NCI-H146 (cell line): Measurements from ENCODE around the gene PDZD2.
"Not testable (repeated sequence)": the region's sequence is repeated elsewhere in the genome, so short reads cannot be mapped to it uniquely, and the experiment has no call there.

Source experiments
- DNase-seq: peaks from one replicate; lab custom pipeline; 2025; lab: John Stamatoyannopoulos, UW

PDZD2 gene

DNA sequence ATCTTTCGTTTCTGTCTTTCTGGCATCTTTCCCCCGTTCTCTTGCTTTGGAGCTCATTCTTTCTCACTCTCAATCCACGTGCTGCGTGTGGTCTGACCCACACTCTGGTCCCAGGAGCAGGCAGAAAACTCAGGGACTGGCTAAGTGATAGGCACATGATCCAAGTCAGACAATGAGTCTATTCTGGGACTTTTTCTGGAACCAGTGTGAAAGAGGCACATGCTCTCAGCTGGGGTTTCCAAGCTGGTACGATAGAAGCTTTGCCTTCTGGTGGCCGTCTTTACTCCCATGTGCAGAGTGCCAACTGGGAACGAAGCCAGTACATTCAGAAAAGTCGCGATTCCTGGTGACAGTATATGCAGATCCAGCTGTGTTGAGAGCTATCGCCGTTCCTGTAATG, 94.4 kb downstream of the PDZD2 start:
- no peak for DNase-seq

DNA sequence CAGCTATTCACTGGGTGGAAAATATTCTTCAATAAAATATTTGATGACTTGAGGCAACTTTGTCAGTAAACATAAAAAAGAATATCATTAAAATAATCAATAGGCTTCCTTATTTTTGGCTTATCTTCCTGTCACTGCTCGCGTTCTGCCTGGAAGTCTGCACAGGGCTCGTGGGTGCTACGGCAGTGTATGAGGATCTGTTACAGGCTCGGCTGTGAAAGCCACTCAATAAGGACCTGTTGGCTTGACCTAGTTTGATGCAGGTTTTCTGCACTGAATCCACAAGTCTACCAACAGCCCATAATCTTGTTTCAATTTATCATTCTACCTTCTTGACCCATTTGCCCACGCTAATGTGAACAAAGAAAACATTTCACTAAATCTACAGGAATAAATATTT, 97.2 kb downstream of the PDZD2 start:
- no peak for DNase-seq

DNA sequence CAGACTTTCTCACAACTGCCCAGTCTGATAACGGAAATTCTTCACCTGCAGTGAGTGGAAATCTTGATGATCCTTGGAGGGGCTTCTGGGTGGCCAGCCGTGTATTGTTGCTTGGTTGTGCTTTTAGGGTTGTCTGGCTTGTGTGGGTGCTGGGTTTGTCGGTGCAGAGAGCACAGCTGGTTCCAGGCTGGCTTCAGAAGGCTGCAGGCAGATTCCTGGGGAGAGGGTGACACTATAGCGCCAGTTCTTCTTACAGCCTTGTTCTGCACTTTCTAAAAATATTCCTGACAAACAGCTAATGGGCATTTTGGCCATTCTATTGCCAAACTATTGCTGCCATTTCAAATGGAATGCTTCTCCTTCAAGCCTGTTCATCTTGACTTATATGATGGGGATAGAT, 99.3 kb downstream of the PDZD2 start:
- DNase-seq: no peak

DNA sequence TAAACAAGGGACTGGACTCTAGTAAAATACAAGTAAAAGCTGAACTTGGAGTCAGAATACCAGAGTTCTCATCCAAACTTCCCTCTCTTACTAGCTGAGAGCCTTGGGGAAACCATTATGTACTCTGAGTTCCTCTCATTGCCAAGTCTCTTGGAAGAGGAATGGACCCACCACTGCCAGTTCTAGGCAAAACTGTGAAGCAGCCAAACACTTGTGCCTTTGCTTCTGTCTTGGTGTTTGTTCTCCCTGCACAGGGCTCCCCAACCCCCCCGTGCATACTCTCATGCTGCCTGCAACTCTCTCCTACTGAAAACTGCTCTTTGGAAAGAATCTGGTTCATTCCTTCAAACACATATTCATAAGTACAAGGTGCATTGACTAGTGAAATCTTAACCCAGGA, 102.6 kb downstream of the PDZD2 start:
- DNase-seq: no peak

DNA sequence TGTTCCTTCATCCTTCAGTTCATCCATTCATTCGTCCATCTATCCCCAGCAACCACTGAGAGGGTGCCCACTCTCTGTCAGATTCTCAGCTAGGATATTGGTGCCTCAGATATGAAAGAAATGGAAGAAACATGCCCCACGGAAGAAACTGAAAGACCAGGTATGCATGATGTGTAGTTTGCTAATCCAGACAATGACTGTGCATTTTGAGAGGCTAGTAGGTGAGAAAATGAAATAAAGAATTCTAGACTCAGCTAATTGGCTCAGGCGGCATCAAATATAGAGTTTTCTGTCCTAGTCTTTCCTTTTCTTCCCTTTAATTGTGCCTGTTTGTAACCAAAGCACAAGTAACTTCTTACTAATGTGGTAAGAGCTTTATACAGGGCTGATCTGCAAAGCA, 104.7 kb downstream of the PDZD2 start:
- DNase-seq: no peak

DNA sequence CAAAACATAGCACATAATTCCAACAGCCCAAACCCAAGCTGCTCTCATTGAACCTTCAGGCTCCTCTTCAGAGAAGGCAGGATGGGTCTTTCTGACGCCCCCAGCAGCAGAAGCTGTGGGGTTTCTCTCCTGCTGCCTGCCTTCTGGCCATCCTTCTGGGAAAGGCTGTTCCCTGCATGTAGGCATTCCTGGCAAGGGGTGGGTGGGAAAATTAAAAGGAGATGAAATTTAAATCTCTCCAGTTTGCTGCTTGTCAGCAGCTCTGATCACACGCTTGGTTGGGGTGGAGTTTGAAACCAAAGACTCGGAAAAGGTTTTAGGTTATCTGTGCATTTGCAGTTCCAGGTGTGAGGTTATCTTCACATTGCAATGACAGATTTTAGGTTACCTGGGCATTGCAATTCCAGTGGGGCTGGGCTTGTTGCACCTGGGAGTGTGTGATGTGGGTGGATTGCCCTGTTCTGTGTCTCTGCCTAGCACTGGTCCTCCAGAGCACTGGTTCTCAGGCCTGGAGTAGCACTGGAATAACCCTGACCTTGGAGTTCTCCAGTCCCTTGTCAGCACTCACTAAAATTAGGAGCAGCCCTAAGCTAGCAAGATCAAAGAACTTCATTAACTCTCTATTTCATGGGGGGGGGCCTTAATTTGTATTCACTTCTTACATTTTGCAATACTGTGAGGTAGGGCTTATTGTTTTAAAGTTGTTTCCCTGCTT, 109.7 kb downstream of the PDZD2 start:
- DNase-seq: no peak

DNA sequence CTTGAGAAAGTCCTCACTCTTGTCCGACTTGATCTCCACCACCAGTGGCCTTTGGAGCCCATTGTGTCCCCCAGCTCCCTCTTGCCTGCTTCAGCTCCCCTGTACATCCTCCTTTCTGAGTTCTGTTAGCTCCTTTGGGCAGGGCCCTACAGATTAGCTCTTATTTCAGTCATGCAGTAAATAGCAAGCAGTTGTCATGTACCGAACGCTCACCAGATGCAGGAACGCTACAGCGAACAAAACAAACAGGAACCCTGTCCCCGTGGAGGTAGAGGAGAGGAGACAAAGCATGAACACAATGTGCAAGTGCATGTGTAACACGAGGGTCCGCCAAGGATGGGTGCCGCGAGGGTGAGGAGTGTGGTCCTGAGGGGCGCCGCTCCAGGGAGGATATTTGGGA, 111.3 kb downstream of the PDZD2 start:
- no peak for DNase-seq

DNA sequence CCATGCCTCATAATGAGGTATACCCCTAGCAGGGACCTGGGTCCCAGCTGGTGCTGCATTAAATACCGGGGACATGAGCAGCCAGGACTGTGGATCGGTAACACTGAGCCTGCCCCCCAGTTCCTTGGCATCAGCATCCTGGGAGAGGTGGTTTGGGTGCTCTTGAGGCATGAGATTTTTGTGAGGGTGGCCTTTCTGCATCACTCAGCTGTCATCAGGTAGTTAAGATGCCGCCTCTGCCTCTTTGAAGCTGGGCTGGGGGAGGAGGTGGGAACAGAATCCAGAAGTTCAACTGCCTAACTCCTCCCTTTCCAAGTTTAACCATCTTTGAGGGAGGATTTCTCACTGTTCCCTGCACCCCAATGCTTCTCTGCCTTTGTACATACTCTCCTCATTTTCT, 112.7 kb downstream of the PDZD2 start:
- DNase-seq: no peak

DNA sequence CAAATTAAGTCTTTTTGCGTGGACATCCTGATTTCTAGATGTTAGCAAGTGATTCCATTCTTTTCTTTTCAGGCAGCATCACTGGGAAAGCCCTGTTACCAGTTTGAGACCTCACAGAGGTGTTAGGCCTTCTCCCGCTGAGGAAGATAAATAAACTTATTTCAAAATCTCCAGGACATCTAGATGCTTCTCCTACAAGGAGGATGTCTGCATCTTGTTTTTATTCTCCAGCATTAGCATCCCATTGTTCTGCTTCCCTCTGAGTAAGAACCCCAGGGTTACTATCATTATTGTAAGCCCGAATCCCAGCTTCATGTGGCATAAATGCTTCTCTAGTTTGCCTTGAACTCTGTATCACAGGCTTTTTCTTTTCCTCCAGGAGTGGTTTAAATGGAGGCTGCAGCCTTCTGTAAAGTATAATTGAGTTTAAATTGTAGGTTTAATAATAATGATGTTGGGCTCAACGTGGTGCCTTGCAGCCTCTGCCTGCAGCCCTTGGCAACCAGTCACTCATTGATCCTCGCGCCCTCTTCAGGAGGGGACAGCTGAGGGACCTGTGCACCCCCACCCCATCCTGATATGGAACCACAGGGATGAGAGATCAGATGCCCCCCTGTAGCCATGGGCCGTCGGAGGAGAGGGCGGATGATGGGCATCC, 114.9 kb downstream of the PDZD2 start:
- DNase-seq: no peak

DNA sequence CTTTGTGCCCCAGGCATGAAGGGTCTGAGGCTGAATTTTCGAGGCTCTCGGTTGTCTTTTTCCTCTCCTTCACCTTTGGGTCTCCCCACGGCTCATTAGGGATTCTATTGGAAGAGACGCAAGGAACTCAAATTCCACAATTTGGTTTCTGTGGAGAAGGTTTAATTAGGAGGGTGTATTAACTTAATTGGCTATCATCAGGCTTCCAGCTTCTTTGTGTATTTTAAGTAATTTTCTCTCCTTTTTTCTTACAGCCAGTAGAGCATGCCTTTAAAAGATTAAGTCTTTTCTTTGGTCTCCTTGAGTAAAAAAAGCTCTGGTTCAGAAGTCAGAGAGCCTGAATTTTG, 115.4 kb downstream of the PDZD2 start:
- DNase-seq: no peak

DNA sequence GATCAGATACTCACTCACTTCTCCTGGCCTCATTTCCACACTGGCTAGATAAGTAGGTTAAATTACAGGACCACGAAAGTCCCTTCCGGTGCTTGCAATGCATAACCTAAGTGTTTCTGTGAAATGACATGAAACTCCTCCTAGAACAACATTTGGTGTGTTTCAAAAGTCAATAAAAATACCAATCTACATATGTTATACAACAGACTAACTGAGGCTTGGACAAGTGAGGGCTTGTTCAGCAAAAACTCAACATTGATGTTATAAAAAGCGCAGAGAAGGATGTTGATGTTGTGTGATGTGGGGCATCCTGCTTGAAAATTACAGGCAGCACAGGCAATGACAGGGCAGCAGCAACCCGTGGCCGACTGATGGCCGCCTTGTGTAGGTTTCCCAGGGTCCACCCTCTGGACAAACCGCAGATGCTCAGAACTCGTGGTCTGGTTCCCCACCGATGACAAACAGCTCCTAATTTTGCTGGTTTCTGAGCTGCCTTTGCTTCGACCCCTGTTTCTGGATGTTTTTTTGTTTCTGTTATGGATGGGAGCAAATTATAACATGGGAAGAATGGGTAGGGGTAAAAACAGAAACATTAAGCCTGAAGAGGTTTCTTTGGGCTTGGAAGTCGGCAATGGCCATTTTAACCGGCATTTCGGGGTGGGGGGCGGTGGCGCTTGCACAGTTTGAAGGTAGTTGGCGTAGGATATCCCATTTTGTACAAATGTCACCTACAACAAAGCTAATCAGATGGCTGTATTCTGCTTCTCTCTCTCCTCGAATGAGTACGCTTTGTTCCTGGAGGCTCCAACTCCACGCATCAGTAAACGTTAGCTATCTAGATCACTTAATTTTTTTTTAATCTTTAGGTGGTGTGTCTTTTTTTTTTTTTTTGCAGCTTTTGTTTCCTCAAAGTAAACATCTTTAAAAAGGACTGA, 116.1 kb downstream of the PDZD2 start:
- no peak for DNase-seq

DNA sequence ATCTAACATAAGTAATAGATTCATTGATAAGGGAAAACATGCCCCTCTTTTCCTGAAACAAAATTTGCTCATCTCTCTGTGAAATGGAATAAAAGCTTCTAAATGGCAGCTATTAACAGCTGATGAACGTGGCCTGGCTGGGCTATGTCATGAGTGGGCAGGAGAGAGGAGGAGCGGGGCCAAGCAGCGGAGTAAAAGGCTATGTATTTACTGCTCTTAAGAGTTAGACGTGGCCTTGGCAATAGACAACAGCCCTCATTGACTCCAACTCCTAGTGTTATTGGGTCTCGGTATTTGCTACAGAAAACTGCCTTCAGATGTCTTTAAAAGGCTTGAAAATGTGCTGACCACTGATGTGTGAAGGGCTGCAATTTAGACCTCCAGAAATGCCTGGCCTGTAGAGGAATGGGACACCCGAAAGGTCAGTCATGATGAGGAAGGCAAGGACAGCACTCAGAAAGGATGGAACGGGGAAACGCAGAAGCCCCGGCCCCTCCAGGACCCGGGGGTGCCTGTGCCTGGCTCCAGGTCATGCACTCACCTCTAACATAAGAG, 116.8 kb downstream of the PDZD2 start:
- DNase-seq: no peak

DNA sequence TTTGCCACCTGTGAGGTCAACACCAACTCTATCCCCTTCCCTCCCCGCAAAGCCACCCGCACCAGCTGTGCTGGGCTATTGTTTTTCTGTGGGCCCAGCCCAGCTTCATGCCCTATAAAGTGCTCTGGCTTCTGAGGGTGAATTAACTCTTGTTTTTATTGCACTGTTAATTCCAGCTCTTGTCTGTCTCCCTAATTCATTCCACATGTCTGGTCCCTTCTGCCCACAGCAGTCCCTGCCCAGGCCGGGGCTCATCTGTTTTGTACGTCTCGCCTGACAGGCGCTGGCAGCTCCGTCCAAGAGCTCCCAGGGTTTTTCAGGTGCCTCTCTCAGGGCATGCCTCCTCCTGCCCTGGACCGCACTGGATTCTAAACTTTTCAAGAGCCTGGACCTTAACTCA, 118.9 kb downstream of the PDZD2 start:
- no peak for DNase-seq

DNA sequence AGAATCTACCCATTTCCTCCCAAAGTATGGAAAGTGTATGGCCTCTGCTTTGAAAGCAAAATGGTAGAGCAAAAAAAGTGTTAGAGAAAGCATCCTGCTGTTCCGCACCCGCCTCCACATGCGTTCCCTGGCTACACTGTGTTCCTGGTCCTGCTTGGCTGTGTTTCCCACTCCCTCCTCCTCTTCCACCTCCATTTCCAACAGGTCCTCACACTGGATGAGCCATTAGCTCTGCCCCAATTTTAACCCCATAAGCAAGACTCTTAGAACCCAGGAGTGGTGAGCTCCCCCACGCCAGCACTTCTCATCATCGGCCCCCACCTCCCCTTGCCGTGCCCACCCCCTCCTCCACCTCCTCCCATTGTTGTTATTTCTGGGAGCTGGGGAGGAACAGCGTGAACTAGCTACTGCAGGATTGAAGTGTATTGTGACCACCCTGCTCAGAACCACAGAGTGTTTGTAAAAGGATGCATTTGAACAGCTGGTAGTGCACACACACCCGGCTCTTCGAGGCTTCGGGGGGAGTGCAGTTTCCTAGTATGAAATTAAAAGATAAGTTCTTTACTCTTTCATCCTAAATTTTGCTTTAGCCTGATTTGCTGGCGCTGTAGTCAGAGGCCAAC, 120.0 kb downstream of the PDZD2 start:
- no peak for DNase-seq

DNA sequence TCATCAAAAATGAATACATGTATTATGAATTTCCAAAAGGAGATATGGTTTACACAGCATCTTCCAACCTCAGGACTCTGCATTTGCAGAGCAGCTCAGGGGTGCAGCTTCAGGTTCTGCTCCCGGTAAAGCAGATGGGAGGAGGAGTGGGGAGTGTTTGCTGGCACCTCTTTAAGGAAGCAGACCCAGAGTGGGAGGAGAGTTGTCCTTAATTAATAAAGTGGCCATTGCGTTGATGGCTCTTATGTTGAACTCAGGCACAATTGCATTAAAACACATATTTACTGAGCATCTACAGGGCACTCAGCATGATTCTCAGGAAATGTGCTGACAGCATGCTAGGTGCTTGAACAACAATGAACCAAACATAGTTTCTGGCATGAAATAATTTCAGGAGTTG, 121.0 kb downstream of the PDZD2 start:
- DNase-seq: no peak

DNA sequence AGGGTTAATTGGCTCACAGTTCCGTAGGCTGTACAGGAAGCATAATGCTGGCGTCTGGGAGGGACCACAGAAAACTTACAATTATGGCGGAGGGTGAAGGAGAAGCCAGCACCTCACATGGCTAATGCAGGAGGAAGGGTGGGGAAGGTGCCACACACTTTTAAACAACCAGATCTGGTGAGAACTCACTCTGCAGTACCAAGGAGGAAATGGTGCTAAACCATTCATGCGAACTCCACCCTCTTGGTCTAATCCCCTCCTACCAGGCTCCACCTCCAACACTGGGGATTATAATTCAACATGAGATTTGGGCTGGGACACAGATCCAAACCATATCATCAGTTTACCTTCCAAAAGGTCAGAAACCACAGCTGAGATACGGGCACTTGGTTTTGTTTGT, 122.9 kb downstream of the PDZD2 start:
- no peak for DNase-seq

DNA sequence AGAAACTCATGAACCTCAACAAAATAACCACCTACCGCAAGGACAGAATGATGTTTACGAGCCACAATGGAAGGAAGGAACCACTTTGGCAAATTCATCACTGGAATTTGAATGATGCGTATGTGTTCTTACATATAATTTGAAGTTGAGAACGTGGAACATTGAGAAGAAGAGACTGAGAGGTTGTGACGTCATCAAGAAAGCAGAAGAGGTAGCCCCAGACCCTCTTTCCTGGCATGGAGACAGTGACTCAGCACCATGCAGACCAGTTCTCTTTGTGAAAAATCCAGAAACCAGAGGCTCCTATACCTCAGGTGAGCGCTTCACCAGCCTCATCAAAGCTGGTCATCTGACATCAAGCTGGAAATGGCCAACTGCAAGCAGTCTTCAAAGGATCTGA, 124.5 kb downstream of the PDZD2 start:
- no peak for DNase-seq

DNA sequence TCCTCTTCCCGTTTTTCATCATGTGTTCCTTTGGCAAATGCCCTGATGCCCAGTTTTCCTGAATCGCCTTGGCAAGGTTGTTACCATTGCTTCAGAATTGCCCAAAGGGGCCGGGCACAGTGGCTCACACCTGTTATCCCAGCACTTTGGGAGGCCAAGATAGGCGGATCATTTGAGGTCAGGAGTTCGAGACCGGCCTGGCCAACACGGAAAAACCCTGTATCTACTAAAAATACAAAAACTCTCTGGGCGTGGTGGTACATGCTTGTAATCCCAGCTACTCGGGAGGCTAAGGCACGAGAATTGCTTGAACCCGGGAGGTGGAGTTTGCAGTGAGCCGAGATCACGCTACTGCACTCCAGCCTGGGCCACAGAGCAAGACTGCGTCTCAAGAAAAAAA, 125.8 kb downstream of the PDZD2 start:
- not testable (repeated sequence) for DNase-seq

DNA sequence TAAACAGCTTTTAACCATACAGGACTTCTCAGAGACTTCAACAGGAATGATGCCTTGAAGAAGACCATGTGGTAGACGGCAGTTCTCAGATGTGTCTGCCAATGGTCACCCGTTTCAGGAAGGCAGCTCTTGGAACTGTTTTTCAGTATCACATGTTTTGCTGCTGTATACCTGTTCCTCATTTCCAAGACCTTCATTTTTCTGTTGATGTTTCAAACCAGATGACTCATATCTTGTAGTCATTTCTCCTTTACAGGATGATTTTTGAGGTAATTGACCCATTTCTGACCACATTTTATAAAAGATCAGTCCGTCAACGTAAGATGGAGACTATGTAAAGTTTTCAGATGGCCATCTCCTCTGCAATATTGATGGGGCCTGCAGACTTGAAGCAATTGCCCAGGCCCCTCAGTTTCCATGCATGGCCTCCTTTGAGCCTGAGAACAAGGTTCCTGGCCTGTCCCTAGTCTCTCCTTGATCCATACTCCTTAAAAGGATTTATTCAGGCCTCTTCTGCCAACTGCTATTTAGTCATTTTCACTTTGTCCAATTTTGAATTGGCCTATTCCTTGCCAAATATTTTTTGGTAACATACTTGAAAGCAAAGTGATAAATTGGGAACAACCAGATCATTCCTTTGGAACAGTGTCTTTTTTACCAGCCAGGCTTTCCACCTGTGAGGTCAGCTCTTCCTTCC, 128.6 kb downstream of the PDZD2 start:
- no peak for DNase-seq

DNA sequence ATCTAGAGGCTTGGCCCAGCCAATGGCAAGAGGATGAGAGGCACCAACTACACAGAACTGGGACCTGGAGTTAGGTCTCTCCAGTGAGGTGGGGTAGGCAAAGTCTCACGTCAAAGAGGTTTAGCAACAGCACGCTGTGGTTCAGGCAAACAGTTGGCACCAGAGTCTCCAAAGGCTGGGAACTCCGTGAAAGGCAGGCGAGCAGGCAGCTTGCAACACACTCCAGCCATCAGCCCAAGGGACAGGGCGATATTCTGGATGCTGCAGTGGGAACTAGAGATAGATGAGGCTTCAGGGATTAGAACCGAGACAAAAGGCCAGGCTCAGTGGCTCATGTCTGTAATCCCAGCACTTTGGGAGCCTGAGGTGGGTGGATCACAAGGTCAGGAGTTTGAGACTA, 129.1 kb downstream of the PDZD2 start:
- DNase-seq: no peak

DNA sequence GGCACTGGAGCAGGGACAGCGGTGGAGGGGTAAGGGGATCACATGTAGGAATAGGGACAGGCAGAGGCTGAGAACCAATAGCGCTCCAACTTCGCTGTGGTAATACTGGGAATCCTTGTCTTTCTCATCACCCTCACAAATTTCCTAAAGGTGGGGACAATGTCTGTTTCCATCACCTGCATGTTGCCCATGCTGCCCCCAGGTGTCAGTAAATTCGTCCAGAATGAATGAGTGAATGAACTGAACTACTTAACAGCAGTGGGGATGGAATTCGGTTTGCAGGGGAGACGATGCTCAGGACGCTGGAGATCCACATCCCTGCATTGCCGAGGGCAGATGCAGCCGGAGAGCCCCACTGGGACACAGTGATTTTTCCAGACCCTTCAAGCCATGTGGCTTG, 129.9 kb downstream of the PDZD2 start:
- no peak for DNase-seq

DNA sequence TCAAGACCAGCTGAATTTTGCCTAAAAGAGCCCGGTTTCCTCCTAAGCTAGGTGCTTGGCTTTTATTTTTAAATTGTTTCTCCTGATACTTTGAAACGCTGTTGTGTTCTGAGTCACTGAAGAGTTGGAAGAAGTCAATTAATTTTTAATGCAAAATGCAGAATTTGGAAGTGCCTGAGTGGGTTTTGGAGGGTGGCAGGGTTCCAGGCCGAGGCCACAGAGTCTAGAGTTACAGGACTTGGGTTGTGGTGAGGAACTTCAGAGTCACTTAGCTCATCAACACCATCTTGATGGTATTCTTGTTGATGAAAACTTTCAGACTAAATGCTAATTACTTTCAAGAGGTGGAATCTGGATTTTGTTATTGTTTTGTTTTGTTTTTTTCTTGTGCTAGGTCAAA, 130.6 kb downstream of the PDZD2 start:
- DNase-seq: no peak
